Omental fat pad (tissue), 4 donors: Measurements from ENCODE around the gene CCDC177. TPM values are rescaled to one million over a fixed set of nuclear protein-coding genes. Genes with fewer than 3 reads are reported as not detected.
"Not testable (repeated sequence)": the region's sequence is repeated elsewhere in the genome, so short reads cannot be mapped to it uniquely, and the experiment has no call there.

ENCODE experiments used
- ATAC-seq: fragments of 150-250 bp; one replicate; pipeline ENCODE4 v1.9.1; 2016; ENCODE audit warnings: mild to moderate bottlenecking, moderate library complexity; ENCODE audit not compliant: low FRiP score
- DNase-seq: peaks from one replicate; pipeline ENCODE4 v3.0.0-alpha.2; 2019; ENCODE audit warnings: low spot score
- CTCF ChIP-seq, 3 donors: fragments of 450-650 bp; IDR thresholded peaks; one replicate each; pipeline ENCODE4 v1.5.1; 2016 to 2017; ENCODE audit warnings: antibody characterized with exemption in 3 of 3, mild to moderate bottlenecking in 3 of 3, moderate library complexity in 2 of 3
- total RNA-seq, 4 donors: library from RNA; depleted of rRNA; stranded (reverse); fragments of >200 nt; gene quantifications; one replicate each; pipeline ENCODE4 v1.1.0, GENCODE V29; 2016

CCDC177 gene
- total RNA-seq, 4 donors from 2014 or later, result 0.09 TPM; not detected in 3

- DNase-seq (peak; percentile 64), ATAC-seq (peak; percentile 87)
- no peak for TF ChIP-seq CTCF (IDR thresholded peaks at IDR 0.05)
Measured at GRCh38 chr14:69611172-69612013, 36.7 kb upstream of the CCDC177 start, which contains the start of gene SUSD6. TSS of gene SUSD6 (plus strand) at chr14:69611596. CDS start at chr14:69658593, 46,997 bp downstream.

- TF ChIP-seq CTCF (IDR thresholded peaks at IDR 0.05), result no peak
- DNase-seq (no peak), ATAC-seq (no peak)
Measured at GRCh38 chr14:69610874-69611171, 36.2 kb upstream of the CCDC177 start.

- DNase-seq (no peak), ATAC-seq (no peak)
Measured at GRCh38 chr14:69610020-69610873, 35.6 kb upstream of the CCDC177 start.

GRCh38 chr14:69606258-69607184, 31.9 kb upstream of the CCDC177 start:
- TF ChIP-seq CTCF (IDR thresholded peaks at IDR 0.05), result no peak
- no peak for DNase-seq

More at GRCh38 chr14:69610020-69610873, 35.6 kb upstream of the CCDC177 start:
- TF ChIP-seq CTCF (IDR thresholded peaks at IDR 0.05), result no peak

DNA sequence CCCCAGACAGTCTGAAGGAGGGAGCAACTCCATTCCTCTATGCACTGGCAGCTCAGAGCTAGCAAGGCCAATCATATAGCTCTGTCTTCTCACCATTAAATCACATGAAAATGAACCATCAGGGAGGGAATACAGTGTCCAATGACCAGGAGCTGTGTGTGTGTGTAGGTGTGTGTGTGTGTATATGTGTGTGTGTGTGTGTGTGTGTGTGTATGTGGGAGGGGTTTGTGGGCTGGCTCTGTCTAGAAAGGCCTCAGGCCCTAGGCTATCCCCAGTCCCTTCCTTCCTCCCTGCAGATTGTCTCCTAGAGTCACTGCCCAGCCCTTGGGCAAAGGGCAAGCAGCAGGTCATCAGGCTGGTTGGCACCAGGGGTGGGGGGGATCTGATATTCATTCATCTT, 31.1 kb upstream of the CCDC177 start:
- TF ChIP-seq CTCF (IDR thresholded peaks at IDR 0.05), result no peak
- DNase-seq (no peak), ATAC-seq (peak; percentile 32)

More at GRCh38 chr14:69606258-69607184, 31.9 kb upstream of the CCDC177 start:
- ATAC-seq, result no peak

DNA sequence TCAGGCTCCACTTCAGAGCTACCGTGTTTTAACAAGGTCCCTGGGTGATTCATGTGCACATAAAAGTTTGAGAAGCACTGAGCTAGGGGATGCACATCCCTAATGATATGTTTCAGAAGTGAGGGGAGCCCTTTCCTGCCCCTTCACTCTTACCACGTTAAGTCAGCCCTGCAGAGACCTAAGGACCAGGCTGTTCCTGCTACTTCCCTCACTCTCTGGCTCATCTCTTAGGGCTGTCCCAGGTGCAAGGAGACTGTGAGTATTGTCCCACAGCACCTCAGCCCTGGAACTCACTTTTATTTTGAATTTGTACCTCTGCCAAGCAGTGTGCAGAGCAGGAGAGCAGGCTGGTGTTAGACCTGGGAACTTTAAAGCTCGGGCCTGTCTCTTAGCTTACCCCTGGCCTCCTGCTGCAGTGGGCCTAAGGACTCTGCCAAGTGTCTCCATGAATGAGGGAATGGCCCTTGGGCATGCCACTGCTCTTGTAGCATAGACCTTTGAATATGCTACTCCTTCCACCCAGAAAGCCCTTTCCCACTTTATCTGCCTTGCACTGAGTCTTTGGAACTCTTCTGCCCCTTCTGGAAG, 25.7 kb upstream of the CCDC177 start:
- TF ChIP-seq CTCF (IDR thresholded peaks at IDR 0.05), result no peak
- ATAC-seq (no peak), DNase-seq (no peak)

DNA sequence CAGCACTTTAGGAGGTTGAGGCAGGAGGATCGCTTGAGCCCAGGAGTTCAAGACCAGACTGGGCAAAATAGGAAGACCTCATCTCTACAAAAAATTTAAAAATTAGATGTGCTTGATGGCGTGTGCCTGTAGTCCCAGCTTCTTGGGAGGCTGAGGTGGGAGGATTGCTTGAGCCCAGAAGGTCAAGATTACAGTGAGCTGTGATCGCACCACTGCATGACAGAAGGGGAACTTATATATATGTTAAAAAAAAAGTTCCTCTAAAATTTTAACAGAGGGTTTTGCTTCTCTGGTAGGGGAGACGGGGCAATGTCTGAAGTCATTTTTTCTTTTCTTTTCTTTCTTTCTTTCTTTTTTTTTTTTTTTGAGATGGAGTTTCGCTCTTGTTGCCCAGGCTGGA, 24.8 kb upstream of the CCDC177 start:
- not testable (repeated sequence) for DNase-seq, ATAC-seq
